Gastroesophageal sphincter (tissue), 4 donors: ENCODE measurements around the gene KCNAB1. TPM values are rescaled to one million over a fixed set of nuclear protein-coding genes. Genes with fewer than 3 reads are reported as not detected.

Source experiments
- ATAC-seq: fragments of 150-250 bp; one replicate; pipeline ENCODE4 v1.9.1; 2016; ENCODE audit warnings: mild to moderate bottlenecking, moderate library complexity
- H3K27ac ChIP-seq, 4 donors: fragments of 200-600 bp; sonication (generic) in 3 of 4; 1 replicate in 3 of 4; 2 replicates in 1 of 4; pipeline ENCODE4 v1.5.1; 2016 to 2019
- H3K27me3 ChIP-seq: fragments of 200-600 bp; sonication (generic); one replicate; pipeline ENCODE4 v1.5.1; 2019
- H3K36me3 ChIP-seq, 2 donors: fragments of 200-600 bp; sonication (generic); one replicate each; pipeline ENCODE4 v1.5.1; 2019; ENCODE audit warnings: control low read depth in 1 of 2
- H3K4me1 ChIP-seq, 3 donors: fragments of 200-600 bp; sonication (generic); 1 replicate in 2 of 3; 2 replicates in 1 of 3; pipeline ENCODE4 v1.5.1; 2016 to 2019; ENCODE audit warnings: control low read depth in 2 of 3
- H3K4me3 ChIP-seq, 2 donors: fragments of 200-600 bp; sonication (generic); one replicate each; pipeline ENCODE4 v1.5.1; 2019; ENCODE audit warnings: mild to moderate bottlenecking in 1 of 2, moderate library complexity in 1 of 2
- H3K9me3 ChIP-seq, 3 donors: fragments of 200-600 bp; sonication (generic); one replicate each; pipeline ENCODE4 v1.5.1; 2017 to 2019; ENCODE audit warnings: control low read depth in 2 of 3
- CTCF ChIP-seq, 4 experiments: fragments of 200-600 bp in 2 of 4; fragments of 450-650 bp in 2 of 4; sonication (generic) in 1 of 4; IDR thresholded peaks; one replicate each; pipeline ENCODE4 v1.5.1; 2017 to 2019; ENCODE audit warnings: antibody characterized with exemption in 4 of 4, mild to moderate bottlenecking in 2 of 4, moderate library complexity in 2 of 4
- EP300 ChIP-seq: sonication (generic); formaldehyde crosslinking; IDR thresholded peaks from one replicate; pipeline ENCODE4 v1.6.1; 2017; ENCODE audit warnings: antibody characterized with exemption, mild to moderate bottlenecking
- POLR2A ChIP-seq, 2 donors: fragments of 450-650 bp; IDR thresholded peaks; one replicate each; pipeline ENCODE4 v1.6.1; 2017; ENCODE audit warnings: antibody characterized with exemption in 2 of 2, mild to moderate bottlenecking in 2 of 2, moderate library complexity in 1 of 2
- POLR2AphosphoS5 ChIP-seq: sonication (generic); formaldehyde crosslinking; IDR thresholded peaks from one replicate; pipeline ENCODE4 v1.6.1; 2017; ENCODE audit warnings: antibody characterized with exemption
- whole genome bisulfite sequencing, 2 donors: methylation state at CpG; one replicate each; pipeline ENCODE4 v1.1.5; 2018; ENCODE audit warnings: low coverage in 1 of 2; 5-methylcytosine and 5-hydroxymethylcytosine counted together
- total RNA-seq, 4 donors: library from RNA; depleted of rRNA; stranded (reverse); fragments of >200 nt; gene quantifications; one replicate each; pipeline ENCODE4 v1.1.0, GENCODE V29; 2016

Gene KCNAB1
- total RNA-seq, 4 donors from 2014 or later, result 0.31 to 6.3 (median 1.9) TPM

GRCh38 chr3:156171281-156172267 is 51.2 kb downstream of the KCNAB1 start:
- 74 to 75% methylated on average over 5 of the region's 5 CpGs for WGBS, 2 donors
- ATAC-seq, result no peak

DNA sequence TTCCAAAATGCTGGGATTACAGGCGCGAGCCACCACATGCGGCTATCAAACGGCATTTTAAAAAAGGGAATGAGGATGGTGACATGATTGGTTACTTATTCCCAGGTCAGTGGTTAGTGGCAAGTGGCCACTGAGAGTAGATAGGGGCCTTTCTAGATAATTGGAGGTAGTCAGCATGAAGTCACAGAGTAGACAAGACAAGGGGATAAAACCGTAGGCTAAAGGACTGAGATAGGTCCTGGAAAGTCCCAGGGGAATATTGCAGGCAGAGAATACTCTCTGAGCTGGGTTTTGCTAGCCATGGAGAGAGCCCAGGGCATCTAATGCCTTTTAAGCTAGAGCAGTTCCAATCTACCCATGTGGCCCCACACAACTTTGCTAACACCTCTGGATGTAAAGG is 52.2 kb downstream of the KCNAB1 start:
- Histone ChIP-seq H3K36me3 (no peaks in the 10 kb centered on the region), H3K27me3 (no peaks in the 10 kb centered on the region)
- no peak for ATAC-seq

More at GRCh38 chr3:156171281-156172267, 51.2 kb downstream of the KCNAB1 start:
- H3K36me3 ChIP-seq, result no peaks in the 10 kb centered on the region
- TF ChIP-seq EP300, result no peak
- no peak for TF ChIP-seq POLR2A (IDR thresholded peaks at IDR 0.05)
- TF ChIP-seq CTCF (IDR thresholded peaks at IDR 0.05), result no peak
- no peak for TF ChIP-seq POLR2AphosphoS5
- H3K9me3 ChIP-seq, result no peaks in the 10 kb centered on the region
- H3K27me3 ChIP-seq, result no peaks in the 10 kb centered on the region
- no peak overlapping the region for H3K27ac ChIP-seq
- no peak overlapping the region for H3K4me3 ChIP-seq
- peaks cover 0 to 7% (median 0%) of the 10 kb centered on the region in 3 donors for H3K4me1 ChIP-seq

GRCh38 chr3:156174229-156174847 is 54.0 kb downstream of the KCNAB1 start:
- 80 to 100% methylated on average over 1 of the region's 4 CpGs for WGBS, 2 donors
- Histone ChIP-seq H3K27ac (no peak overlapping the region), H3K9me3 (no peaks in the 10 kb centered on the region), H3K4me3 (no peak overlapping the region), H3K36me3 (no peaks in the 10 kb centered on the region), H3K27me3 (no peaks in the 10 kb centered on the region), H3K4me1 (peaks cover 0 to 7% (median 0%) of the 10 kb centered on the region in 3 donors)
- TF ChIP-seq EP300 (no peak), CTCF (IDR thresholded peaks at IDR 0.05) (peak in 3 of 4 experiments; percentile 22 to 56 (median 43)), POLR2AphosphoS5 (no peak), POLR2A (IDR thresholded peaks at IDR 0.05) (no peak)
- ATAC-seq, result no peak

More for the DNA sequence above, 52.2 kb downstream of the KCNAB1 start:
- 94% methylated on average over 3 of the region's 5 CpGs; no CpG with 5 or more reads in 1 of the 2 donors for WGBS, 2 donors
- Histone ChIP-seq H3K9me3 (no peaks in the 10 kb centered on the region), H3K27ac (no peak overlapping the region), H3K4me1 (peaks cover 0 to 7% (median 0%) of the 10 kb centered on the region in 3 donors), H3K4me3 (no peak overlapping the region)
- TF ChIP-seq EP300 (no peak), POLR2AphosphoS5 (no peak), CTCF (IDR thresholded peaks at IDR 0.05) (no peak)

GRCh38 chr3:156175570-156175969 is 55.2 kb downstream of the KCNAB1 start:
- no peak overlapping the region for H3K27ac ChIP-seq
- WGBS, 2 donors, result 74 to 76% methylated on average over 4 to 6 of the region's 7 CpGs
- TF ChIP-seq EP300 (no peak), CTCF (IDR thresholded peaks at IDR 0.05) (no peak), POLR2AphosphoS5 (no peak), POLR2A (IDR thresholded peaks at IDR 0.05) (no peak)
- no peak overlapping the region for H3K4me3 ChIP-seq
- H3K4me1 ChIP-seq, result peaks cover 0 to 7% (median 0%) of the 10 kb centered on the region in 3 donors
- no peaks in the 10 kb centered on the region for H3K27me3 ChIP-seq
- no peaks in the 10 kb centered on the region for H3K9me3 ChIP-seq
- H3K36me3 ChIP-seq, result no peaks in the 10 kb centered on the region
- no peak for ATAC-seq
